ENCODE measurements around the gene GPR37L1.

Gene GPR37L1

DNA sequence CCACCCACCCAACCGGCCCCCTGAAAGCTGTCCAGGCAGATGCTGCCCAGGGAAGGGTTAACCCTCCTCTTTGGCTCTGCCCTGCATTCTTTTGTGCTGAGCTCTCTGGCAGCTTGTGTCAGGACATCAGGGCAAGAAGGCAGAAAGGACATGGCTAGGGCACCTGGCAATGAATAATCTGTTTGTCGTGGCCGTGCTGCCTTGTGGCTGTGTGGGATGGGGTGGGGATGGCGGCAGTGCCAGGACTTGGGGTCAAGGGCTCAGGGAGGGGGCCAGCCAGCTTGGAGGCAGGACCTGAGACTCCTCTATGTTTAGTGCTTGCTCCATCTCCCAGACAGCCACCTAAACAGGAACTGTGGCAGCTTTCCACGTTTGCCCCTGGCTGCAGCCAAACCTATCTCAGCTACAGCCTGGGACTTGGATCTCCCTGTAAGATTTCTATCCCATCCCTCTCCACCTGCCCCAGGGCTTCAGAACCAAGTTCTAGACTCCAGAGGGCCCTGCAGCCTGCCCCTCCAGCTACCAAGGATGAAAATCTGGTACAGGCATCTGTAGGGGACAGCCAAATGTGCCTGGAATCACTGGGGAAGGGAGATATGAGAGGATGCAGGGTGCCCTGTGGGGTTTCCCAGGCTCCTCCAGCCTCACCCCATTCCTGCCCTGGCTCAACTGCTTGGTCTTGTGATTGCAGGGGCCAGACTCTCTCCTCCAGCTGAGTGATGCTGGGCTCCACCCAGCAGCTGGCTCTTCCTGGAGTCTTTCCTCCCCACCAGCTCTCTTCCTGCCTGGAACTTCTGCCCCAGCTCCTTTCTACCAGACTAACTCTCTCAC lies 9.6 kb upstream of the GPR37L1 start:
- H3K4me1 ChIP-seq (ENCODE audit: control insufficient read depth in 1 of 2, insufficient read depth in 1 of 2, low read depth in 1 of 2, low read length in 1 of 2) = no peaks in the 10 kb centered on the region

DNA sequence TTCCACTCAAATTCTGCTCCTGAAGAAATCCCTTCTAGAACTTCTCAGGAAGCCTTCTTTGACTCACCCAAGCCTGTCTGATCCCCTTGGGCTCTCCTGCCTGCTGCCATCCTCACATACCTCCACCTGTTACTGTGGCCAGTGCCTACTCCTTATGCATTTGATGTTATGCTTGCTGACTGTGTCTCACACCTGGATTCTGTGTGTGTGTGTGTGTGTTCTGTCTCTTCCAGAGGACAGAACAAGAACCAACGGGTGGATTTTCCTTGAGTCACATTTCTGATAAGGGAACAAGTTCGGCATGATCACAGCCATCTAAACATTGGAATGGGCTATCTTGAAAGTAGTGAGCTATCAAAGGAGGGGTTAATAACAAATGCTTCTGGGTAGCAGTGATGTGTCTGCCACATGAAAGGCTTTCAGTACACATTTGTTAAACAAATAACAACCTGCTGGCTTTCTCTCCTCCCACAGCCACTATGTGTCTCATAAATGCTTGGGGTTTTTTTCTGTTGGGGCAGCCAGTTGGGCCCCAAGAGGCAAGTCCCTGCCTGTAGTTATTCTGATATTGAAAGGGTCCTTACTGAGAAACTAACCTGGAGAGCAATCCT lies 8.9 kb upstream of the GPR37L1 start:
- Histone ChIP-seq H3K4me1 (ENCODE audit: control insufficient read depth in 1 of 2, insufficient read depth in 1 of 2, low read depth in 1 of 2, low read length in 1 of 2) (no peaks in the 10 kb centered on the region), H3K9me3 (no peaks in the 10 kb centered on the region), H3K36me3 (no peaks in the 10 kb centered on the region), H3K27ac (no peak overlapping the region), H3K27me3 (peaks cover 19% of the 10 kb centered on the region), H3K4me3 (ENCODE audit: low read depth in 1 of 2, low read length in 1 of 2) (no peak overlapping the region)
- TF ChIP-seq, protein P1, sequence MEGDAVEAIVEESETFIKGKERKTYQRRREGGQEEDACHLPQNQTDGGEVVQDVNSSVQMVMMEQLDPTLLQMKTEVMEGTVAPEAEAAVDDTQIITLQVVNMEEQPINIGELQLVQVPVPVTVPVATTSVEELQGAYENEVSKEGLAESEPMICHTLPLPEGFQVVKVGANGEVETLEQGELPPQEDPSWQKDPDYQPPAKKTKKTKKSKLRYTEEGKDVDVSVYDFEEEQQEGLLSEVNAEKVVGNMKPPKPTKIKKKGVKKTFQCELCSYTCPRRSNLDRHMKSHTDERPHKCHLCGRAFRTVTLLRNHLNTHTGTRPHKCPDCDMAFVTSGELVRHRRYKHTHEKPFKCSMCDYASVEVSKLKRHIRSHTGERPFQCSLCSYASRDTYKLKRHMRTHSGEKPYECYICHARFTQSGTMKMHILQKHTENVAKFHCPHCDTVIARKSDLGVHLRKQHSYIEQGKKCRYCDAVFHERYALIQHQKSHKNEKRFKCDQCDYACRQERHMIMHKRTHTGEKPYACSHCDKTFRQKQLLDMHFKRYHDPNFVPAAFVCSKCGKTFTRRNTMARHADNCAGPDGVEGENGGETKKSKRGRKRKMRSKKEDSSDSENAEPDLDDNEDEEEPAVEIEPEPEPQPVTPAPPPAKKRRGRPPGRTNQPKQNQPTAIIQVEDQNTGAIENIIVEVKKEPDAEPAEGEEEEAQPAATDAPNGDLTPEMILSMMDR (IDR thresholded peaks at IDR 0.05) = no peak

More for the DNA sequence above, 9.6 kb upstream of the GPR37L1 start:
- Histone ChIP-seq H3K27me3 (peaks cover 19% of the 10 kb centered on the region), H3K27ac (no peak overlapping the region), H3K9me3 (no peaks in the 10 kb centered on the region), H3K4me3 (ENCODE audit: low read depth in 1 of 2, low read length in 1 of 2) (no peak overlapping the region), H3K36me3 (no peaks in the 10 kb centered on the region)
- TF ChIP-seq, protein P1 (IDR thresholded peaks at IDR 0.05) = no peak

DNA sequence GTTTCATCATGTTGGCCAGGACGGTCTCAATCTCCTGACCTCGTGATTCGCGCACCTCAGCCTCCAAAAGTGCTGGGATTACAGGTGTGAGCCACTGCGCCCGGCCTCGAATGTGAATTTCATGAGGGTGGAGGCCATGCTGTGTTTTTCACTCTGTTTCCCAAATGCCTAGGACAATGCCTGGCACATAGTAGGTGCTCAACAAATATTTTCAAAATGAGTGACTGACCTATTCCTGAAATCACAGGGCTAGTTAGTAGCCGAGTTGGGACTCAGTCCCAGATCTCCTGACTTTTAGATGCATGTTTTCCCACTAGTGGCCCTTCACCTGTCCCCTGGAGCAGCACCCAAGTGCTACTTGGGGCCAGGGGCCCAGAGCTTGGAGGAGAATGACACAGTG lies 6.4 kb upstream of the GPR37L1 start:
- Histone ChIP-seq H3K27me3 (peaks cover 19% of the 10 kb centered on the region), H3K9me3 (no peaks in the 10 kb centered on the region), H3K27ac (no peak overlapping the region), H3K36me3 (no peaks in the 10 kb centered on the region), H3K4me3 (ENCODE audit: low read depth in 1 of 2, low read length in 1 of 2) (no peak overlapping the region), H3K4me1 (ENCODE audit: control insufficient read depth in 1 of 2, insufficient read depth in 1 of 2, low read depth in 1 of 2, low read length in 1 of 2) (no peaks in the 10 kb centered on the region)
- TF ChIP-seq, protein P1 (IDR thresholded peaks at IDR 0.05) = no peak

DNA sequence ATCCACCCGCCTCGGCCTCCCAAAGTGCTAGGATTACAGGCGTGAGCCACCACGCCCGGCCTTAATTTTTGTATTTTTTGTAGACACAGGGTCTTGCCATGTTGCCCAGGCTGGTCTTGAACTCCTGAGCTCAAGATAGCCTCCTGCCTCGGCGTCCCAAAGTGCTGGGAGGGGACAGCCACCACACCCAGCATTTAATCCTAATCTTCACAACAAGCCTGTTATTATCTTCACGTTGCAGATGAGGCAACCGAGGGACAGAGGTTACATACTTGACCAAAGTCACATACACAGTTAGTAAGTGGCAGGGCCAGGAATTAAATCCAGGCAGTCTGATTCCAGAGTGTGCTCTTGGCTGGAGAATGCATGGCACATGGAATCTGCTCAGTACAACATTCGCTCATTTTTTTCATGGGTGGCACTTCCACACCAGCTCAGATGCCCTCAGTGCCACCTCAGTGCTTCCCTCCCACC lies 4.8 kb upstream of the GPR37L1 start:
- H3K4me1 ChIP-seq (ENCODE audit: control insufficient read depth in 1 of 2, insufficient read depth in 1 of 2, low read depth in 1 of 2, low read length in 1 of 2) = no peaks in the 10 kb centered on the region
- TF ChIP-seq, protein P1 (IDR thresholded peaks at IDR 0.05) = no peak
- no peak overlapping the region for H3K27ac ChIP-seq

DNA sequence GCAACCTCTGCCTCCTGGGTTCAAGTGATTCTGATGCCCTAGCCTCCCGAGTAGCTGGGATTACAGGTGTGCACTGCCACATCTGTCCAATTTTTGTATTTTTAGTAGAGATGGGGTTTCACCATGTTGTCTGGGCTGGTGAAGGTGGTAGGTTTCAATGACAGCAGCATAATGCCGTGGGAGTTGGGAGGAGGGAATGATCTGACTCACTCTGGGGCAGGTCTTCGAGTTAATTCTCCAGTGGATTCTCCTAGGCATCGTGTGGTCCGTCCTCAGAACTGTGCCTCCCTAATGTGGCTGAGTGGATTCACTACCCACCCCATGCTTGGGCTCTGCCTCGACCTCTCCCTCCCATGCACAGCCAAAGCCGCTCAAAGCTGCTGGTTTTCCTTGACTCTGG lies 1.7 kb upstream of the GPR37L1 start:
- Histone ChIP-seq H3K4me1 (ENCODE audit: control insufficient read depth in 1 of 2, insufficient read depth in 1 of 2, low read depth in 1 of 2, low read length in 1 of 2) (no peaks in the 10 kb centered on the region), H3K4me3 (ENCODE audit: low read depth in 1 of 2, low read length in 1 of 2) (no peak overlapping the region), H3K27ac (no peak overlapping the region), H3K36me3 (no peaks in the 10 kb centered on the region), H3K27me3 (no peaks in the 10 kb centered on the region), H3K9me3 (no peaks in the 10 kb centered on the region)
- TF ChIP-seq, protein P1 (IDR thresholded peaks at IDR 0.05) = no peak

More for the DNA sequence above, 4.8 kb upstream of the GPR37L1 start:
- H3K27me3 ChIP-seq = peaks cover 17% of the 10 kb centered on the region
- no peaks in the 10 kb centered on the region for H3K9me3 ChIP-seq
- H3K36me3 ChIP-seq = no peaks in the 10 kb centered on the region
- H3K4me3 ChIP-seq (ENCODE audit: low read depth in 1 of 2, low read length in 1 of 2) = no peak overlapping the region
